HL-60 (cell line): Measurements from ENCODE around the gene PSMB5.

ENCODE experiments used
- DNase-seq, 2 experiments: peaks; one replicate each; pipeline ENCODE4 v3.0.0-alpha.2; 2010 to 2020; ENCODE audit warnings: low read depth in 1 of 2, low spot score in 1 of 2
- H3K27ac ChIP-seq: fragments of 250-450 bp; sonication (Bioruptor Pico); replicated peaks from 2 replicates; pipeline ENCODE4 v1.5.1; 2020; ENCODE audit warnings: mild to moderate bottlenecking, moderate library complexity
- H3K27me3 ChIP-seq: fragments of 250-450 bp; sonication (Bioruptor Pico); 2 replicates; pipeline ENCODE4 v1.5.1; 2021; ENCODE audit warnings: mild to moderate bottlenecking, moderate library complexity; ENCODE audit not compliant: insufficient read depth, poor library complexity, severe bottlenecking
- H3K4me3 ChIP-seq: replicated peaks from 2 replicates; pipeline ENCODE4 v1.5.1; 2011; ENCODE audit warnings: mild to moderate bottlenecking, control low read depth, low read length; ENCODE audit not compliant: insufficient read depth
- GABPA ChIP-seq: IDR thresholded peaks from 2 replicates; pipeline ENCODE4 v1.6.1; 2012; ENCODE audit warnings: low read depth
- POLR2AphosphoS5 ChIP-seq: IDR thresholded peaks from 2 replicates; pipeline ENCODE4 v1.6.1; 2012; ENCODE audit warnings: low read depth
- REST ChIP-seq: IDR thresholded peaks from 2 replicates; pipeline ENCODE4 v1.6.1; 2012; ENCODE audit warnings: low read depth; ENCODE audit not compliant: insufficient replicate concordance
- SPI1 ChIP-seq: IDR thresholded peaks from 2 replicates; pipeline ENCODE4 v1.6.1; 2012; ENCODE audit warnings: low read depth, mild to moderate bottlenecking, borderline replicate concordance
- TF ChIP-seq, protein P1 (sequence below): IDR thresholded peaks from one replicate; pipeline ENCODE4 v1.5.1; 2011; ENCODE audit warnings: low read length, control low read depth, inconsistent platforms; ENCODE audit not compliant: insufficient read depth

PSMB5 gene

DNA sequence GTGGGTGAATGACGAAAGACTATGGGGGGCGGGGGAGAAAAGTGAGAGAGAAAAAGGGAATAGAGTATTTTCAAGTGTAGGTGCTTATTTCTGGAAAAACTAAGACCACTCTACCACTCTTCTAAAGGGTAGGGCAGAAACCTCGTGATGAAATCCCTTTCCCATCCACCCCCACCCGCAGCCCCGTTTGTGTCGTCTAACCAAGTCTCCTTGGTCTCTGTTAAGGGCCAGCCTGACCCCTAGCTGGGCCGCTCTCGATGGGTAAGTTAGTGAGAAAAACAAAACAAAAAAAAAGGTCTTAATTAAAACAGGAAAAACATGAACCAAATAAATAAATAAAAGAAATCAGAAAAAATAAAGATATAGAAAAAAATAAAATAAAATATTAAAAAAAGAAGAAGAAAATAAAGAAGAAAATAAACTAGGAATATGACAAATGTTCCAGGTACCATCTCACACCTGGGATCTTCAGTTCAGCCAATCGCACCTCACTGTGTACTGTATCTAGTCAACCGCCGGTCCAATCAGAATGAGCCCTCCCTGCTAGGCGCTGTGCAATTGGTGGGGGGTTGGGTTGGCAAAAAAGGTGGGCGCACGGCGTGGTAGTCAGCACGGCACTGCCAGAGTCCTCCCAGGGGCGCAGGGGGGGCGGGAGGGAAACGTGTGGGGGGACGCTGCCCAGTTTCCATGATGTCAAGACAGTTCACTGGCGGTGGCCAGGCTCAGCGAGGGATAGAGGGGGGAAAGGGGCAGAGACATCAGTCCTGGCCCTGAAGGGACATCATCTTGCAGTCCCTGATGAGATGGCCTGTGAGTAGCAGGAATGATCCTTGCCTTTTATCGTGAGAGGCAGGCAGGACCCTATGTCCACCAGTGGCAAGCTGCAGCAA lies 32.4 kb upstream of the PSMB5 start:
- TF ChIP-seq POLR2AphosphoS5, result no peak
- TF ChIP-seq, protein P1, sequence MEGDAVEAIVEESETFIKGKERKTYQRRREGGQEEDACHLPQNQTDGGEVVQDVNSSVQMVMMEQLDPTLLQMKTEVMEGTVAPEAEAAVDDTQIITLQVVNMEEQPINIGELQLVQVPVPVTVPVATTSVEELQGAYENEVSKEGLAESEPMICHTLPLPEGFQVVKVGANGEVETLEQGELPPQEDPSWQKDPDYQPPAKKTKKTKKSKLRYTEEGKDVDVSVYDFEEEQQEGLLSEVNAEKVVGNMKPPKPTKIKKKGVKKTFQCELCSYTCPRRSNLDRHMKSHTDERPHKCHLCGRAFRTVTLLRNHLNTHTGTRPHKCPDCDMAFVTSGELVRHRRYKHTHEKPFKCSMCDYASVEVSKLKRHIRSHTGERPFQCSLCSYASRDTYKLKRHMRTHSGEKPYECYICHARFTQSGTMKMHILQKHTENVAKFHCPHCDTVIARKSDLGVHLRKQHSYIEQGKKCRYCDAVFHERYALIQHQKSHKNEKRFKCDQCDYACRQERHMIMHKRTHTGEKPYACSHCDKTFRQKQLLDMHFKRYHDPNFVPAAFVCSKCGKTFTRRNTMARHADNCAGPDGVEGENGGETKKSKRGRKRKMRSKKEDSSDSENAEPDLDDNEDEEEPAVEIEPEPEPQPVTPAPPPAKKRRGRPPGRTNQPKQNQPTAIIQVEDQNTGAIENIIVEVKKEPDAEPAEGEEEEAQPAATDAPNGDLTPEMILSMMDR, result no peak
- no peak for TF ChIP-seq REST
- TF ChIP-seq GABPA, result no peak
- TF ChIP-seq SPI1, result no peak
- Histone ChIP-seq H3K27ac (no peak overlapping the region), H3K27me3 (no peaks in the 10 kb centered on the region), H3K4me3 (no peak overlapping the region)
- no peak for DNase-seq

- H3K4me3 ChIP-seq, result no peak overlapping the region
- H3K27me3 ChIP-seq, result no peaks in the 10 kb centered on the region
- no peak overlapping the region for H3K27ac ChIP-seq
- DNase-seq, result no peak
- no peak for TF ChIP-seq SPI1
- no peak for TF ChIP-seq GABPA
- no peak for TF ChIP-seq POLR2AphosphoS5
- TF ChIP-seq REST, result no peak
- TF ChIP-seq, protein P1, result no peak
These were observed 31.7 kb upstream of the PSMB5 start for GRCh38 chr14:23066368-23066767.

DNA sequence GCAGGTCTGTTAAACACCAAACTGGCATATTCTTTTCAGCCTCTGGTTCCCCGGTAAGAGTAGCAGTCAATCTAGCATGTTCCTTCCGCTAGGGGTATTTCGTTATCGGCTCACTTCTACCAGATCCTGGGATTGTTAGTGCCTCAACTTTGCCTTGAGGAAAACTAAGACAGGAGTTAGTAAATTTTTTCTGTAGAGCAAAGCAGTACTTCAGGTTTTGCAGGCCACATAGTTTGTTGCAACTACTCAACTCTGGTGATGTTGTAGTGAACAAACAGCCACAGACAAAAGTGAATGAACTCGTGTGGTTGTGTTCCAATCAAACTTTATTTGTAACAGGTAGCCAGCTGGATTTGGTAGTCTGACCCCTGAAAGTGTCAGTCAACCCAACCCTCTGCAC lies 28.9 kb upstream of the PSMB5 start:
- no peak overlapping the region for H3K27ac ChIP-seq
- TF ChIP-seq GABPA (no peak), REST (no peak), SPI1 (no peak)
- TF ChIP-seq, protein P1, result no peak
- DNase-seq, result no peak
- H3K27me3 ChIP-seq, result no peaks in the 10 kb centered on the region
- no peak overlapping the region for H3K4me3 ChIP-seq
